ENCODE results near the gene FIGLA.

The FIGLA gene

GRCh38 chr2:70730730-70731129, 59.7 kb downstream of the FIGLA start:
- TF ChIP-seq EZH2phosphoT487 (IDR thresholded peaks at IDR 0.05; ENCODE audit: borderline replicate concordance, low read length), result no peak
- no peak for TF ChIP-seq CTCF (IDR thresholded peaks at IDR 0.05; ENCODE audit: low read depth, low read length, poor library complexity, severe bottlenecking)
- Histone ChIP-seq H3F3A (ENCODE audit: control insufficient read depth, insufficient read depth) (no peaks in the 10 kb centered on the region), H3K27me3 (ENCODE audit: control insufficient read depth, low read length) (peaks cover 7% of the 10 kb centered on the region; the same call in 1 of the 2 replicates), H3K27ac (ENCODE audit: low read depth, low read length) (no peak overlapping the region), H3K79me2 (ENCODE audit: control insufficient read depth, low read length) (no peaks in the 10 kb centered on the region), H3K4me1 (ENCODE audit: control insufficient read depth, low read length) (peaks cover 8% of the 10 kb centered on the region), H3K9me2 (replicated peaks; ENCODE audit: control insufficient read depth, low read length) (no peaks in the 10 kb centered on the region), H3K4me2 (ENCODE audit: low read length) (no peak overlapping the region), H3K4me3 (ENCODE audit: low read length) (no peak overlapping the region), H3K36me3 (ENCODE audit: control insufficient read depth, low read length) (no peaks in the 10 kb centered on the region), H3K9me3 (ENCODE audit: control insufficient read depth, insufficient read depth, low read length) (no peaks in the 10 kb centered on the region), H4K20me1 (ENCODE audit: control insufficient read depth, insufficient read depth, low read depth, low read length) (no peaks in the 10 kb centered on the region)

- Histone ChIP-seq H3K27me3 (ENCODE audit: control insufficient read depth, low read length) (peaks cover 7% of the 10 kb centered on the region; the same call in 1 of the 2 replicates), H3K79me2 (ENCODE audit: control insufficient read depth, low read length) (no peaks in the 10 kb centered on the region), H3K4me2 (ENCODE audit: low read length) (no peak overlapping the region), H3K27ac (ENCODE audit: low read depth, low read length) (no peak overlapping the region), H3K4me1 (ENCODE audit: control insufficient read depth, low read length) (no peaks in the 10 kb centered on the region), H3K9me3 (ENCODE audit: control insufficient read depth, insufficient read depth, low read length) (no peaks in the 10 kb centered on the region), H4K20me1 (ENCODE audit: control insufficient read depth, insufficient read depth, low read depth, low read length) (no peaks in the 10 kb centered on the region), H3K9me2 (replicated peaks; ENCODE audit: control insufficient read depth, low read length) (no peaks in the 10 kb centered on the region), H3F3A (ENCODE audit: control insufficient read depth, insufficient read depth) (no peaks in the 10 kb centered on the region), H3K4me3 (ENCODE audit: low read length) (no peak overlapping the region), H3K36me3 (ENCODE audit: control insufficient read depth, low read length) (no peaks in the 10 kb centered on the region)
- TF ChIP-seq CTCF (IDR thresholded peaks at IDR 0.05; ENCODE audit: low read depth, low read length, poor library complexity, severe bottlenecking), result no peak
- TF ChIP-seq EZH2phosphoT487 (IDR thresholded peaks at IDR 0.05; ENCODE audit: borderline replicate concordance, low read length), result no peak
Measured at GRCh38 chr2:70729647-70730046, 60.8 kb downstream of the FIGLA start.

GRCh38 chr2:70728128-70728527, 62.3 kb downstream of the FIGLA start:
- no peaks in the 10 kb centered on the region for H3F3A ChIP-seq (ENCODE audit: control insufficient read depth, insufficient read depth)
- no peaks in the 10 kb centered on the region for H3K36me3 ChIP-seq (ENCODE audit: control insufficient read depth, low read length)
- H3K4me2 ChIP-seq (ENCODE audit: low read length), result no peak overlapping the region
- no peaks in the 10 kb centered on the region for H3K27me3 ChIP-seq (ENCODE audit: control insufficient read depth, low read length)
- no peaks in the 10 kb centered on the region for H4K20me1 ChIP-seq (ENCODE audit: control insufficient read depth, insufficient read depth, low read depth, low read length)
- no peaks in the 10 kb centered on the region for H3K4me1 ChIP-seq (ENCODE audit: control insufficient read depth, low read length)
- TF ChIP-seq EZH2phosphoT487 (IDR thresholded peaks at IDR 0.05; ENCODE audit: borderline replicate concordance, low read length) (no peak), CTCF (IDR thresholded peaks at IDR 0.05; ENCODE audit: low read depth, low read length, poor library complexity, severe bottlenecking) (no peak)
- H3K9me3 ChIP-seq (ENCODE audit: control insufficient read depth, insufficient read depth, low read length), result no peaks in the 10 kb centered on the region
- no peak overlapping the region for H3K4me3 ChIP-seq (ENCODE audit: low read length)
- H3K79me2 ChIP-seq (ENCODE audit: control insufficient read depth, low read length), result no peaks in the 10 kb centered on the region
- no peak overlapping the region for H3K27ac ChIP-seq (ENCODE audit: low read depth, low read length)
- H3K9me2 ChIP-seq (replicated peaks; ENCODE audit: control insufficient read depth, low read length), result no peaks in the 10 kb centered on the region

Data from DOHH2 (cell line).